ENCODE data around the gene SORCS3. TPM values are rescaled to one million over a fixed set of nuclear protein-coding genes. Genes with fewer than 3 reads are reported as not detected.

Gene SORCS3
- total and polyA plus RNA-seq, 2 donors (not counting 1 experiment from before 2014, with no cell fraction given): not detected

GRCh38 chr10:105148456-105148855, 507.4 kb downstream of the SORCS3 start:
- H3K4me3 Mint-ChIP-seq: no peak overlapping the region
- CTCF ChIA-PET: no interaction called here
- ATAC-seq (ENCODE audit: low read depth): no peak

GRCh38 chr10:105148921-105149320, 507.8 kb downstream of the SORCS3 start:
- Mint-ChIP-seq H3K9me3 (ENCODE audit: insufficient read depth) (no peaks in the 10 kb centered on the region), H3K27ac (no peak overlapping the region), H3K27me3 (no peaks in the 10 kb centered on the region), H3K4me1 (no peaks in the 10 kb centered on the region), H3K4me3 (no peak overlapping the region)
- no peak overlapping the region for H2AFZ ChIP-seq (ENCODE audit: insufficient read depth, low read depth, low read length, poor library complexity, severe bottlenecking)
- ChIA-PET POLR2A (no interaction called here), CTCF (no interaction called here)
- no peaks in the 10 kb centered on the region for H3K4me1 ChIP-seq (ENCODE audit: control insufficient read depth in 2 of 2, insufficient read depth in 2 of 2, low read length in 2 of 2)
- WGBS (ENCODE audit: insufficient coverage): no CpG with 5 or more reads among the region's 2 CpGs
- TF ChIP-seq CTCF (IDR thresholded peaks at IDR 0.05): no peak
- H3K79me2 ChIP-seq (ENCODE audit: control insufficient read depth, insufficient read depth, low read length): no peaks in the 10 kb centered on the region
- no peak for DNase-seq
- H3K36me3 ChIP-seq (replicated peaks in 1 of 2; ENCODE audit: control extremely low read depth in 1 of 2, control insufficient read depth in 1 of 2, extremely low read depth in 1 of 2, insufficient read depth in 2 of 2, low read length in 1 of 2): no peaks in the 10 kb centered on the region
- no peak overlapping the region for H3K4me2 ChIP-seq (replicated peaks; ENCODE audit: low read depth, low read length, poor library complexity, severe bottlenecking)
- H3K9ac ChIP-seq (ENCODE audit: low read length): no peak overlapping the region
- no peaks in the 10 kb centered on the region for H3K27me3 ChIP-seq (replicated peaks in 1 of 4; ENCODE audit: control extremely low read depth in 1 of 4, control insufficient read depth in 3 of 4, insufficient read depth in 4 of 4, low read length in 3 of 4)
- intact Hi-C loops (cut with micrococcal nuclease): no loop called here
- no peak for ATAC-seq (ENCODE audit: low read depth)
- H4K20me1 ChIP-seq (ENCODE audit: control insufficient read depth, insufficient read depth, low read length, poor library complexity, severe bottlenecking): no peaks in the 10 kb centered on the region
- H3K27ac ChIP-seq (ENCODE audit: low read length in 2 of 2): no peak overlapping the region
- H3K4me3 ChIP-seq (ENCODE audit: control extremely low read depth in 1 of 5, extremely low read depth in 1 of 5, insufficient read depth in 1 of 5, low read depth in 2 of 5, low read length in 4 of 5): no peak overlapping the region
- H3K9me3 ChIP-seq (ENCODE audit: control extremely low read depth in 1 of 3, control insufficient read depth in 2 of 3, insufficient read depth in 1 of 3, low read length in 2 of 3): no peaks in the 10 kb centered on the region

More at GRCh38 chr10:105148456-105148855, 507.4 kb downstream of the SORCS3 start:
- Histone ChIP-seq H3K9me3 (ENCODE audit: control extremely low read depth in 1 of 3, control insufficient read depth in 2 of 3, insufficient read depth in 1 of 3, low read length in 2 of 3) (no peaks in the 10 kb centered on the region), H3K27me3 (replicated peaks in 1 of 4; ENCODE audit: control extremely low read depth in 1 of 4, control insufficient read depth in 3 of 4, insufficient read depth in 4 of 4, low read length in 3 of 4) (no peaks in the 10 kb centered on the region), H3K27ac (ENCODE audit: low read length in 2 of 2) (no peak overlapping the region), H3K79me2 (ENCODE audit: control insufficient read depth, insufficient read depth, low read length) (no peaks in the 10 kb centered on the region), H4K20me1 (ENCODE audit: control insufficient read depth, insufficient read depth, low read length, poor library complexity, severe bottlenecking) (no peaks in the 10 kb centered on the region), H3K9ac (ENCODE audit: low read length) (no peak overlapping the region), H3K4me2 (replicated peaks; ENCODE audit: low read depth, low read length, poor library complexity, severe bottlenecking) (no peak overlapping the region), H3K4me3 (ENCODE audit: control extremely low read depth in 1 of 5, extremely low read depth in 1 of 5, insufficient read depth in 1 of 5, low read depth in 2 of 5, low read length in 4 of 5) (no peak overlapping the region), H3K4me1 (ENCODE audit: control insufficient read depth in 2 of 2, insufficient read depth in 2 of 2, low read length in 2 of 2) (no peaks in the 10 kb centered on the region), H2AFZ (ENCODE audit: insufficient read depth, low read depth, low read length, poor library complexity, severe bottlenecking) (no peak overlapping the region), H3K36me3 (replicated peaks in 1 of 2; ENCODE audit: control extremely low read depth in 1 of 2, control insufficient read depth in 1 of 2, extremely low read depth in 1 of 2, insufficient read depth in 2 of 2, low read length in 1 of 2) (no peaks in the 10 kb centered on the region)
- DNase-seq: no peak
- intact Hi-C loops (cut with micrococcal nuclease): no loop called here
- Mint-ChIP-seq H3K27me3 (no peaks in the 10 kb centered on the region), H3K9me3 (ENCODE audit: insufficient read depth) (no peaks in the 10 kb centered on the region), H3K27ac (no peak overlapping the region), H3K4me1 (no peaks in the 10 kb centered on the region)
- TF ChIP-seq CTCF (IDR thresholded peaks at IDR 0.05) (no peak), EZH2 (IDR thresholded peaks at IDR 0.05; ENCODE audit: borderline replicate concordance, insufficient read depth, low read depth, low read length, poor library complexity, severe bottlenecking) (no peak)
- WGBS (ENCODE audit: insufficient coverage): no CpG with 5 or more reads among the region's 1 CpG
- POLR2A ChIA-PET: no interaction called here

Data from B cell (primary cell).